ENCODE measurements around the gene DEDD. TPM values are rescaled to one million over a fixed set of nuclear protein-coding genes. Genes with fewer than 3 reads are reported as not detected.

The DEDD gene
- total RNA-seq, 4 donors from 2014 or later: 27.5 to 34.6 (median 31.1) TPM

GRCh38 chr1:161153682-161154337 lies 21.3 kb upstream of the DEDD start, which contains the start of gene UFC1:
Gene UFC1, plus strand, starts transcription at chr1:161153978. Its CDS starts 20 bp downstream, at chr1:161153998.
- WGBS, 2 donors: 1% methylated on average over 33 of the region's 33 CpGs
- TF ChIP-seq POLR2A (IDR thresholded peaks at IDR 0.05): peak in 1 of 2 donors; percentile 50
- TF ChIP-seq, protein P1, sequence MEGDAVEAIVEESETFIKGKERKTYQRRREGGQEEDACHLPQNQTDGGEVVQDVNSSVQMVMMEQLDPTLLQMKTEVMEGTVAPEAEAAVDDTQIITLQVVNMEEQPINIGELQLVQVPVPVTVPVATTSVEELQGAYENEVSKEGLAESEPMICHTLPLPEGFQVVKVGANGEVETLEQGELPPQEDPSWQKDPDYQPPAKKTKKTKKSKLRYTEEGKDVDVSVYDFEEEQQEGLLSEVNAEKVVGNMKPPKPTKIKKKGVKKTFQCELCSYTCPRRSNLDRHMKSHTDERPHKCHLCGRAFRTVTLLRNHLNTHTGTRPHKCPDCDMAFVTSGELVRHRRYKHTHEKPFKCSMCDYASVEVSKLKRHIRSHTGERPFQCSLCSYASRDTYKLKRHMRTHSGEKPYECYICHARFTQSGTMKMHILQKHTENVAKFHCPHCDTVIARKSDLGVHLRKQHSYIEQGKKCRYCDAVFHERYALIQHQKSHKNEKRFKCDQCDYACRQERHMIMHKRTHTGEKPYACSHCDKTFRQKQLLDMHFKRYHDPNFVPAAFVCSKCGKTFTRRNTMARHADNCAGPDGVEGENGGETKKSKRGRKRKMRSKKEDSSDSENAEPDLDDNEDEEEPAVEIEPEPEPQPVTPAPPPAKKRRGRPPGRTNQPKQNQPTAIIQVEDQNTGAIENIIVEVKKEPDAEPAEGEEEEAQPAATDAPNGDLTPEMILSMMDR (IDR thresholded peaks at IDR 0.05): no peak
- Histone ChIP-seq H3K9me3 (no peaks in the 10 kb centered on the region), H3K27ac (peak within 1 kb of the TSS; percentile 83 to 96 (median 83)), H3K4me3 (replicated peaks in 1 of 3) (peak within 1 kb of the TSS; percentile 19 to 51 (median 47)), H3K4me1 (peaks cover 7 to 12% of the 10 kb centered on the region in 2 donors), H3K27me3 (no peaks in the 10 kb centered on the region), H3K36me3 (peaks cover 3% of the 10 kb centered on the region in 2 donors)
- intact Hi-C loops (cut with DNase I): no loop called here
- DNase-seq: peak; percentile 71 to 78

- DNase-seq: no peak
- TF ChIP-seq, protein P1 (IDR thresholded peaks at IDR 0.05): no peak
- no peak for TF ChIP-seq POLR2A (IDR thresholded peaks at IDR 0.05)
- H3K27ac ChIP-seq: peak overlapping the region; percentile 83 to 96 (median 83)
- H3K36me3 ChIP-seq: peaks cover 3% of the 10 kb centered on the region in 2 donors
- no peaks in the 10 kb centered on the region for H3K9me3 ChIP-seq
- peaks cover 7 to 10% of the 10 kb centered on the region in 2 donors for H3K4me1 ChIP-seq
- intact Hi-C loops (cut with DNase I): no loop called here
- WGBS, 2 donors: 23 to 25% methylated on average over 9 of the region's 9 CpGs
- H3K4me3 ChIP-seq (replicated peaks in 1 of 3): peak overlapping the region in 2 of 3 donors; percentile 47 to 51
- H3K27me3 ChIP-seq: no peaks in the 10 kb centered on the region
Measured at GRCh38 chr1:161153176-161153575, 20.7 kb upstream of the DEDD start.

- no peak overlapping the region for H3K27ac ChIP-seq
- no peaks in the 10 kb centered on the region for H3K27me3 ChIP-seq
- no peaks in the 10 kb centered on the region for H3K4me1 ChIP-seq
- no peak overlapping the region for H3K4me3 ChIP-seq (replicated peaks in 1 of 3)
- H3K36me3 ChIP-seq: no peaks in the 10 kb centered on the region
- DNase-seq: no peak
- 83 to 84% methylated on average over 3 of the region's 3 CpGs for WGBS, 2 donors
- TF ChIP-seq POLR2A (IDR thresholded peaks at IDR 0.05): no peak
- TF ChIP-seq, protein P1 (IDR thresholded peaks at IDR 0.05): no peak
- H3K9me3 ChIP-seq: no peaks in the 10 kb centered on the region
- intact Hi-C loops (cut with DNase I): no loop called here
Measured at GRCh38 chr1:161145832-161146231, 13.4 kb upstream of the DEDD start.

DNA sequence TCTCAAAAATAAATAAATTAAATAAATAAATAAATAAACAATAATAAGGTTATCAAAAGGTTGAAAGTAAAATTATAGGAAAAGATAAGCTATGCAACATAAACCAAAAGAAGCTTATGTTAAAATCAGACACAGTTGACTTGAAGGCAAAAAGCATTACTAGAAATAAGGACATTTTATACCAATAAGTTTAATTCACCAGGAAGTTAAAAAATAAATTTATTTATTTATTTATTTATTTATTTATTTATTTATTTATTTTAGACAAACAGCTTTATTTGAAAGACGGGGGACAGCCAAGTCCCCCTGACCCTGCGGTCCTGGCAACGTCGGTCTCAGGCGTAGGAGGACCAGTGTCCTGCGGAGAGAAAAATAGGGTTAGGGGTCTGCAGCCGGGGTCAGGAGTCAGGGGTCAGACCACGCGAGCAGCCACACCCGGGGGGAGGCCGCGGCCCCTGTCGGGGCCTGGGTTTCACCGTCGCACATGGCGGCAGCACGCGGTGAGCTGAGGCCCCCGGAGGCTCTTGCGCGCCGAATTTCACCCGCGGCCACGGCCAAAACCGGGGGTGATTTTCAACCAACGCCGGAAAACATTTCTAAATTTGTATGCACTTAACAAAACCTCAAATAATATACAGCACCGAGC lies 8.4 kb upstream of the DEDD start:
- H3K27ac ChIP-seq: no peak overlapping the region
- H3K9me3 ChIP-seq: no peaks in the 10 kb centered on the region
- no peaks in the 10 kb centered on the region for H3K36me3 ChIP-seq
- no peaks in the 10 kb centered on the region for H3K4me1 ChIP-seq
- TF ChIP-seq, protein P1 (IDR thresholded peaks at IDR 0.05): no peak
- no peak for TF ChIP-seq POLR2A (IDR thresholded peaks at IDR 0.05)
- intact Hi-C loops (cut with DNase I): no loop called here
- no peaks in the 10 kb centered on the region for H3K27me3 ChIP-seq
- no peak overlapping the region for H3K4me3 ChIP-seq (replicated peaks in 1 of 3)
- DNase-seq: no peak
- 93 to 96% methylated on average over 29 of the region's 29 CpGs for WGBS, 2 donors

DNA sequence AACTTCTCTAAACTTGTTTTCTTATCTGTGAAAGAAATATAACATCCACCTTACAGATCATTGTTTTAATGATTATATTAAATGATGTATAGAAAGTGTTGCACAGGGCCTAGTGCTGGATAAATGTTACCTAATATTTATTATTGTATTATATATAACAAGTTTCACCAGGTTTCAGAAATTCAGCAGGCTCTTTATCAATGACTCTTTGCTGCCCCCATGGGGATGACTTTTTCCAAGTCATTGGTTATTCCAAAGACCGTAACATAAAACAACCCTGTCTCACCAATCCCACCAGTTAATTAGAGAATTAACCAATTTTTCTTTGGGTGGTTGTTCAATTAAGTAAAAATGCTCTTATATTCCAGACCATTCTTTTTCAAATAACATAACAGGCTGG lies 7.3 kb upstream of the DEDD start:
- no peak overlapping the region for H3K27ac ChIP-seq
- WGBS, 2 donors: 42 to 59% methylated on average over 1 of the region's 1 CpG
- intact Hi-C loops (cut with DNase I): no loop called here
- TF ChIP-seq POLR2A (IDR thresholded peaks at IDR 0.05): no peak
- TF ChIP-seq, protein P1 (IDR thresholded peaks at IDR 0.05): peak in 3 of 6 experiments; percentile 33 to 60 (median 48)
- H3K36me3 ChIP-seq: no peaks in the 10 kb centered on the region
- no peak for DNase-seq
- no peaks in the 10 kb centered on the region for H3K9me3 ChIP-seq
- no peaks in the 10 kb centered on the region for H3K27me3 ChIP-seq
- H3K4me1 ChIP-seq: no peaks in the 10 kb centered on the region
- no peak overlapping the region for H3K4me3 ChIP-seq (replicated peaks in 1 of 3)
